HCT116 (cell line): Measurements from ENCODE around the gene EHMT1. TPM values are rescaled to one million over a fixed set of nuclear protein-coding genes. Genes with fewer than 3 reads are reported as not detected.

Source experiments
- ATAC-seq: fragments of 200-7000 bp; cut with Tn5 transposase; 2 replicates; pipeline ENCODE4 v1.9.1; 2020; ENCODE audit warnings: mild to moderate bottlenecking, moderate library complexity
- BruUV-seq: library from RNA; stranded (reverse); fragments of 400-500 nt; replicated peaks from 2 replicates; lab custom pipeline; 2021; lab: Mats Ljungman, UMichigan
- CTCF ChIA-PET: fragments of 300-600 bp; sonication (Branson Sonifier 250); formaldehyde crosslinking; loops from one replicate; lab custom pipeline; 2021; ENCODE audit warnings: antibody characterized with exemption; lab: Charles Lee
- POLR2A ChIA-PET: fragments of 300-600, 350-600 bp; sonication (Branson Sonifier 250); formaldehyde crosslinking; loops from one replicate; lab custom pipeline; 2021; ENCODE audit warnings: antibody characterized with exemption; lab: Charles Lee
- RAD21 ChIA-PET, 2 experiments: fragments of 300-600 bp; sonication (Branson Sonifier 250); formaldehyde crosslinking; loops; one replicate each; lab custom pipeline; 2023; ENCODE audit warnings: low total read pairs in 2 of 2; ENCODE audit not compliant: uncharacterized antibody in 2 of 2, unreplicated experiment in 2 of 2, low non-redundant PET in 1 of 2; lab: Charles Lee
- DNase-seq: peaks from one replicate; pipeline ENCODE4 v3.0.0-alpha.2; 2010; ENCODE audit warnings: low read depth, low spot score
- H2AFZ ChIP-seq: fragments of 200-600 bp; shearing (Covaris generic), sonication (generic); 2 replicates; pipeline ENCODE4 v1.6.1; 2017; ENCODE audit warnings: low read depth, mixed run types, mixed read lengths, antibody characterized with exemption, low read length; ENCODE audit not compliant: poor library complexity, severe bottlenecking
- H3K27ac ChIP-seq: 2 replicates; pipeline ENCODE4 v1.5.1; 2012; ENCODE audit warnings: low read depth, low read length
- H3K27me3 ChIP-seq: fragments of 200-600 bp; sonication (generic); 2 replicates; pipeline ENCODE4 v1.6.1; 2016; ENCODE audit warnings: mixed run types, low read length, mixed read lengths; ENCODE audit not compliant: insufficient read depth
- H3K36me3 ChIP-seq, 2 experiments: fragments of 200-500 bp in 1 of 2; fragments of 200-600 bp in 1 of 2; sonication (Bioruptor generic) in 1 of 2; sonication (generic) in 1 of 2; 2 replicates each; pipeline versions ENCODE4 v1.5.1 to v1.6.1; 2014 to 2016; ENCODE audit warnings: low read length in 2 of 2, inconsistent platforms in 1 of 2, mixed read lengths in 1 of 2, mixed run types in 1 of 2; ENCODE audit not compliant: insufficient read depth in 2 of 2, control insufficient read depth in 1 of 2
- H3K4me1 ChIP-seq, 2 experiments: fragments of 200-600 bp in 1 of 2; sonication (generic) in 1 of 2; 2 replicates each; pipeline versions ENCODE4 v1.5.1 to v1.6.1; 2012 to 2017; ENCODE audit warnings: low read length in 2 of 2, inconsistent platforms in 1 of 2, mild to moderate bottlenecking in 1 of 2, mixed read lengths in 1 of 2, mixed run types in 1 of 2, moderate library complexity in 1 of 2; ENCODE audit not compliant: insufficient read depth in 2 of 2, control insufficient read depth in 1 of 2
- H3K4me2 ChIP-seq: fragments of 200-600 bp; sonication (generic); 2 replicates; pipeline ENCODE4 v1.6.1; 2017; ENCODE audit warnings: mixed run types, low read length, mixed read lengths
- H3K4me3 ChIP-seq, 2 experiments: fragments of 200-600 bp in 1 of 2; sonication (generic) in 1 of 2; replicated peaks in 1 of 2; 2 replicates each; pipeline ENCODE4 v1.5.1; 2011 to 2016; ENCODE audit warnings: low read length in 2 of 2, control low read depth in 1 of 2, low read depth in 1 of 2, mild to moderate bottlenecking in 1 of 2, mixed read lengths in 1 of 2, mixed run types in 1 of 2
- H3K79me2 ChIP-seq: fragments of 200-600 bp; sonication (generic); 2 replicates; pipeline ENCODE4 v1.6.1; 2017; ENCODE audit warnings: mild to moderate bottlenecking, mixed run types, low read length, moderate library complexity, mixed read lengths; ENCODE audit not compliant: insufficient read depth
- H3K9ac ChIP-seq: fragments of 200-600 bp; sonication (generic); 2 replicates; pipeline ENCODE4 v1.6.1; 2016; ENCODE audit warnings: low read length, mixed read lengths
- H3K9me2 ChIP-seq: fragments of 200-600 bp; sonication (generic), shearing (Covaris generic); 2 replicates; pipeline ENCODE4 v1.6.1; 2017; ENCODE audit warnings: mixed run types, mild to moderate bottlenecking, moderate library complexity; ENCODE audit not compliant: insufficient read depth
- H3K9me3 ChIP-seq, 2 experiments: fragments of 200-500 bp in 1 of 2; fragments of 200-600 bp in 1 of 2; sonication (Bioruptor generic) in 1 of 2; sonication (generic) in 1 of 2; 2 replicates each; pipeline ENCODE4 v1.6.1; 2014 to 2017; ENCODE audit warnings: low read length in 2 of 2, mixed read lengths in 2 of 2, inconsistent platforms in 1 of 2, low read depth in 1 of 2, mild to moderate bottlenecking in 1 of 2, mixed run types in 1 of 2, moderate library complexity in 1 of 2; ENCODE audit not compliant: control insufficient read depth in 1 of 2, insufficient read depth in 1 of 2
- H4K20me1 ChIP-seq: fragments of 200-600 bp; sonication (generic), shearing (Covaris generic); 2 replicates; pipeline ENCODE4 v1.6.1; 2017; ENCODE audit warnings: mixed run types, mild to moderate bottlenecking, moderate library complexity; ENCODE audit not compliant: insufficient read depth
- EGR1 ChIP-seq: IDR thresholded peaks from 2 replicates; pipeline ENCODE4 v1.6.1; 2012; ENCODE audit warnings: low read depth
- EZH2 ChIP-seq: fragments of 200-600 bp; sonication (generic); IDR thresholded peaks from 2 replicates; pipeline ENCODE4 v1.6.1; 2017; ENCODE audit warnings: antibody characterized with exemption, mixed run types
- FOSL1 ChIP-seq: IDR thresholded peaks from 2 replicates; pipeline ENCODE4 v1.6.1; 2012; ENCODE audit warnings: low read depth
- JUND ChIP-seq: IDR thresholded peaks from 2 replicates; pipeline ENCODE4 v1.6.1; 2012
- MAX ChIP-seq: IDR thresholded peaks from 2 replicates; pipeline ENCODE4 v1.6.1; 2012
- POLR2A ChIP-seq: IDR thresholded peaks from 2 replicates; pipeline ENCODE4 v1.7.0; 2011; ENCODE audit warnings: borderline replicate concordance; ENCODE audit not compliant: insufficient read depth, insufficient read length; ENCODE audit errors: extremely low read depth
- SIN3A ChIP-seq: IDR thresholded peaks from 2 replicates; pipeline ENCODE4 v1.6.1; 2012; ENCODE audit warnings: low read depth
- SP1 ChIP-seq: IDR thresholded peaks from 2 replicates; pipeline ENCODE4 v1.6.1; 2012; ENCODE audit warnings: low read depth
- TCF7L2 ChIP-seq: IDR thresholded peaks from 2 replicates; pipeline ENCODE4 v1.7.0; 2011; ENCODE audit warnings: borderline replicate concordance, inconsistent platforms; ENCODE audit not compliant: insufficient read depth, insufficient read length; ENCODE audit errors: extremely low read depth
- ZBTB33 ChIP-seq: IDR thresholded peaks from 2 replicates; pipeline ENCODE4 v1.6.1; 2011; ENCODE audit warnings: mild to moderate bottlenecking, low read length, moderate library complexity; ENCODE audit not compliant: insufficient replicate concordance; ENCODE audit errors: extremely low read depth
- ZFX ChIP-seq: fragments of 450-650 bp; IDR thresholded peaks from 2 replicates; pipeline ENCODE4 v1.6.1; 2017
- ZNF274 ChIP-seq: fragments of 200-500 bp; sonication (Bioruptor generic); IDR thresholded peaks from 2 replicates; pipeline ENCODE4 v1.6.1; 2014; ENCODE audit warnings: mild to moderate bottlenecking, low read depth, low read length, inconsistent platforms
- intact Hi-C: fragments of 100-400 bp; cut with micrococcal nuclease; formaldehyde crosslinking; loops from 2 replicates; pipeline ENCODE4 v1.10.0; 2022
- total RNA-seq: library from RNA; stranded (reverse); gene quantifications from one replicate; pipeline ENCODE4 v1.2.1, GENCODE V29; 2021; ENCODE audit not compliant: unreplicated experiment

The EHMT1 gene
- total RNA-seq, 1 experiment from 2014 or later: 86.1 TPM

DNA sequence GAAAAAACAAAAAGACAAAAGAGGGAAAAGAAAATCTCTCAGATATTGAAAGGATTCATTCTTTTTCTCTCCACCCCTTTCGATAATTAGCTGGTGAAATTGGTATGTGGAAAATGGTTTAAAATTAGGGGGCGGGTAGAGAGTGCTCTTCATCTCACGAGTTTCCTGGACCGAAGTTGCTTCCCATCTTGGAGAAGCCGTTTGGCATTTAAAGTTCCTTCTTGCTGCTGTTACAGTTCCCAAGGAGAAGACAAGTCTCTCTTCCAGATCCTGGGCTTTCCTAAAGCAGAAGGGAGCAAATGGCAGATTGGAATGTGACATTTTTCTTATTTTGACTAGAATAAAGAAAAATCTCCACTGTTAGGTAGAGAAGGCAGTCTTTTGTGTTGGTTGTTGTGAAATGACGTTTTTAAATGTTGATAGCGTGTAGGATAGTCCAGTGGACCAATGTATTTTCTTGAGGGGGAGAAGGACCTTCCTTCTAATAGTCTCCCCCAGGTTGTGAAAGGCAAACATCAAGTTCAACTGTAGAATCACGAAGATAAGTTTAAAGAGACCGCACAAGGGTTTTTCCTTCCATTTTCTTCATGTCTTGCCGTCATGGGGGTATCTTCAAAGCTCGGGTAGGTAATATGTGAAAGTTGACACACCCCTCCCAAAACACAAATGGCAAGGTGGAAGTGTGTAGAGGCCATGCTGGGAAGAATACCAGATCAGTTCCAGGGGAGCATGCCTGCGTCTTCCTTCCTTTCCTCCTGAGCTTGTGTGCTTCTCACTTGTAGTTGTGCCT lies 77.5 kb downstream of the EHMT1 start:
- POLR2A ChIA-PET: no interaction called here
- TF ChIP-seq FOSL1: no peak
- TF ChIP-seq POLR2A: no peak
- no peak for TF ChIP-seq EZH2
- no peak for TF ChIP-seq ZBTB33
- TF ChIP-seq ZFX: no peak
- no peak for TF ChIP-seq MAX
- no peak for TF ChIP-seq SIN3A
- no peak for TF ChIP-seq JUND
- no peak for TF ChIP-seq SP1
- no peak for TF ChIP-seq TCF7L2
- no peak for TF ChIP-seq EGR1
- no peak for TF ChIP-seq ZNF274

More for the DNA sequence above, 77.5 kb downstream of the EHMT1 start:
- BruUV-seq: no TSS peak
- Histone ChIP-seq H3K4me3 (no peak overlapping the region), H3K9me3 (no peaks in the 10 kb centered on the region), H3K4me1 (no peaks in the 10 kb centered on the region), H3K27me3 (no peaks in the 10 kb centered on the region), H3K27ac (no peak overlapping the region), H3K79me2 (peaks cover 92% of the 10 kb centered on the region), H3K9ac (no peak overlapping the region), H3K36me3 (no peaks in the 10 kb centered on the region), H3K9me2 (no peaks in the 10 kb centered on the region), H2AFZ (no peak overlapping the region), H4K20me1 (peaks cover 3% of the 10 kb centered on the region; the same call in 1 of the 2 replicates), H3K4me2 (no peak overlapping the region)
- ATAC-seq: no peak
- RAD21 ChIA-PET: no interaction called here
- intact Hi-C loops: no loop called here
- DNase-seq: no peak
- CTCF ChIA-PET: no interaction called here
